Natural killer cell treated with Interleukin-12 subunit alpha and Interleukin-12 subunit beta and Interleukin-15 and Interleukin-18, amount 100 ng/mL, for 72 hours (primary cell): ENCODE results near the gene SIGLEC6. TPM values are rescaled to one million over a fixed set of nuclear protein-coding genes. Genes with fewer than 3 reads are reported as not detected.

Experiments used
- ATAC-seq, 2 donors: fragments of 150-1000 bp; cut with Tn5 transposase in 1 of 2; sonication (Bioruptor Pico), chemical (Tn5 transposase) in 1 of 2; 2 replicates each; pipeline ENCODE4 v1.10.0; 2021
- DNase-seq: peaks from one replicate; pipeline ENCODE4 v3.0.0; 2022; ENCODE audit warnings: low spot score
- H3K27ac Mint-ChIP-seq, 2 donors: 1 replicate in 1 of 2; 2 replicates in 1 of 2; pipeline ENCODE4 v1.8.0; 2022; ENCODE audit warnings: mixed read lengths in 2 of 2, mild to moderate bottlenecking in 1 of 2, moderate library complexity in 1 of 2
- H3K27me3 Mint-ChIP-seq, 2 donors: 1 replicate in 1 of 2; 2 replicates in 1 of 2; pipeline ENCODE4 v1.8.0; 2022; ENCODE audit warnings: mixed read lengths in 2 of 2
- H3K36me3 Mint-ChIP-seq: one replicate; pipeline ENCODE4 v1.8.0; 2022; ENCODE audit warnings: mixed read lengths
- H3K4me1 Mint-ChIP-seq, 2 donors: 1 replicate in 1 of 2; 2 replicates in 1 of 2; pipeline ENCODE4 v1.8.0; 2022; ENCODE audit warnings: low read depth in 2 of 2, mixed read lengths in 2 of 2, mild to moderate bottlenecking in 1 of 2
- H3K4me3 Mint-ChIP-seq: one replicate; pipeline ENCODE4 v1.8.0; 2022; ENCODE audit warnings: mixed read lengths
- H3K9me3 Mint-ChIP-seq: 2 replicates; pipeline ENCODE4 v1.8.0; 2022; ENCODE audit warnings: mixed read lengths
- total RNA-seq, 2 donors: library from RNA; stranded (reverse); gene quantifications; one replicate each; pipeline ENCODE4 v1.2.3, GENCODE V29; 2022

SIGLEC6 gene
- total RNA-seq, 2 donors from 2014 or later: 1.0 TPM; not detected in 1

DNA sequence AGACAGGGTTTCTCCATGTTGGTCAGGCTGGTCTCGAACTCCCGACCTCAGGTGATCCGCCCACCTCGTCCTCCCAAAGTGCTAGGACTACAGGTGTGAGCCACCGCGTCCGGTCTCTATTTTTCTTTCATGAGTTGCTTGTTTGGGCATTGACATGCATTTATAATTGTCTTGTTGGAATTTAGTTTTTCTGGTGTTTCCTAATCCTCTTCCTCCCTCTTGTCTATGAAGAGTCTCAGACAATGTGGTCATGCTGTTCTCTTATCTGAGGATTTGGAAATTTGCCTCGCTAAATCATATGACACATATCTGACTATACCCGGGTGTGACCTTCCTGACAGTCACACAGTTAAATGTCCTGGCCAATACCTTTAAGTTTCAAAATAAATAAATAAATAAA is 60.5 kb downstream of the SIGLEC6 start:
- peaks cover 30 to 43% of the 10 kb centered on the region in 2 donors for H3K27me3 Mint-ChIP-seq
- DNase-seq (no peak), ATAC-seq (no peak)
- no peak overlapping the region for H3K4me3 Mint-ChIP-seq
- H3K36me3 Mint-ChIP-seq: no peaks in the 10 kb centered on the region
- H3K27ac Mint-ChIP-seq: no peak overlapping the region
- H3K4me1 Mint-ChIP-seq: peaks cover 0 to 8% of the 10 kb centered on the region in 2 donors
- H3K9me3 Mint-ChIP-seq: no peaks in the 10 kb centered on the region

DNA sequence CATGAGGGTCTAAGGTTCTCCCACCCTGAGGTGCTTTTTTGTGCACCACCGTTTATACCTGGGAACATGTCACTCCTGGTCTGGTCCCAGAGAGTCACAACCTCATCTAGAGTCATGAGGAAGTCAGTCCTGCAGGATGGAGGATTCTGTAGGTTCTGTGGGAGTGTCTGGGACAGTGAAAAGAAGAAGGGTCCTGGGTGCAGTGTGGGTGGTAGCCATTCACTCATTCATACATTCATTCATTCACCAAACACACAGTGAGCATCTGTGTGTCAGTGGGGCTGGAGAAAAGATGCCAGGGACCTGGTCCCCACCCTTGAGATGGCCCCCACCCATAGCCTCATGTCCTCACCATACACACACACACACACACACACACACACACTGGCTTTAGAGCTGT is 61.8 kb downstream of the SIGLEC6 start:
- H3K9me3 Mint-ChIP-seq: no peaks in the 10 kb centered on the region
- H3K27me3 Mint-ChIP-seq: peaks cover 39 to 47% of the 10 kb centered on the region in 2 donors
- ATAC-seq: peak in 1 of 2 donors; percentile 24

DNA sequence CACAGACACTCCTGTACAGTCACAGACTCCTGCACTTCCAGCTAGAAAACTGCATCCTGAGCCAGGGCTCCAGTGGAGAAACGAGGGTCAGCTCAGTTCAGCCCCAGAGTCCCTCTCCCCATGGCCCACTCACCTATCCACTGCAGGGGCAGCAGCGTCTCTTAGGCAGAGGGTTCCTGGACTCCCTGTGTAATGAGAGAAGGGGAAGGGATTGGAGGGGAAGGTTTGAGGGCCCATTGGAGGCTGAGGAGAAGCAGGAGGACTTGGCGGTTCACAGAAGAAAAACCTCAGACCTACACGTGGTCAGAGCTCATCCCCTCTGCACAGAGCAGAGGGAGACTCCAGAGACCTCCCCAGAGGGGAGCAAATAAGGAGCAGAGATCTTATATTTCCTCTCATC is 62.3 kb downstream of the SIGLEC6 start:
- no peaks in the 10 kb centered on the region for H3K36me3 Mint-ChIP-seq
- no peak overlapping the region for H3K4me3 Mint-ChIP-seq
- no peak overlapping the region for H3K27ac Mint-ChIP-seq
- peaks cover 39 to 45% of the 10 kb centered on the region in 2 donors for H3K27me3 Mint-ChIP-seq
- peaks cover 3 to 14% of the 10 kb centered on the region in 2 donors for H3K4me1 Mint-ChIP-seq
- ATAC-seq (peak; percentile 11 to 38), DNase-seq (peak; percentile 54)
- no peaks in the 10 kb centered on the region for H3K9me3 Mint-ChIP-seq

More for the DNA sequence above, 61.8 kb downstream of the SIGLEC6 start:
- no peaks in the 10 kb centered on the region for H3K36me3 Mint-ChIP-seq
- no peak overlapping the region for H3K4me3 Mint-ChIP-seq
- peak; percentile 29 for DNase-seq
- no peak overlapping the region for H3K27ac Mint-ChIP-seq
- peaks cover 0 to 11% of the 10 kb centered on the region in 2 donors for H3K4me1 Mint-ChIP-seq

DNA sequence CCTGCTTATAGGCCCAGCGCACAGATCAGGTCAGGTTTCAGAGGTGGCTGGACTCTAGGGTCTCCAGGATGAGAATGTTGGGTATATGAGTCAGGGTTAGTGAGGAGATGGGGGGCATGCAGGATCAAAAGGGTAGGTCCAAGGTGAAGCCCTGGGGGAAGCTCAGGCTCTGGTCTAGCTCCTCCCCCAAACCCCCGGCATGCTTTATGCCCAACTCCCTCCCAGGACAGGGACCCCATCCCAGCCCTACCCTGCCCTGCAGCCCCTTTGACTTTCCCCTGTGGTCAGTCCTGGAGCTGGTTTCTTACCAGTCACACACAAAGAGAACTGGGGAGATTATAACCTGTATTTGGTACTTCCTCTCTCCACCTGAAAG is 62.9 kb downstream of the SIGLEC6 start:
- peaks cover 42 to 43% of the 10 kb centered on the region in 2 donors for H3K27me3 Mint-ChIP-seq
- H3K4me3 Mint-ChIP-seq: no peak overlapping the region
- H3K27ac Mint-ChIP-seq: no peak overlapping the region
- DNase-seq (no peak), ATAC-seq (no peak)
- H3K9me3 Mint-ChIP-seq: no peaks in the 10 kb centered on the region
- H3K4me1 Mint-ChIP-seq: peaks cover 4 to 17% of the 10 kb centered on the region in 2 donors
- H3K36me3 Mint-ChIP-seq: no peaks in the 10 kb centered on the region

DNA sequence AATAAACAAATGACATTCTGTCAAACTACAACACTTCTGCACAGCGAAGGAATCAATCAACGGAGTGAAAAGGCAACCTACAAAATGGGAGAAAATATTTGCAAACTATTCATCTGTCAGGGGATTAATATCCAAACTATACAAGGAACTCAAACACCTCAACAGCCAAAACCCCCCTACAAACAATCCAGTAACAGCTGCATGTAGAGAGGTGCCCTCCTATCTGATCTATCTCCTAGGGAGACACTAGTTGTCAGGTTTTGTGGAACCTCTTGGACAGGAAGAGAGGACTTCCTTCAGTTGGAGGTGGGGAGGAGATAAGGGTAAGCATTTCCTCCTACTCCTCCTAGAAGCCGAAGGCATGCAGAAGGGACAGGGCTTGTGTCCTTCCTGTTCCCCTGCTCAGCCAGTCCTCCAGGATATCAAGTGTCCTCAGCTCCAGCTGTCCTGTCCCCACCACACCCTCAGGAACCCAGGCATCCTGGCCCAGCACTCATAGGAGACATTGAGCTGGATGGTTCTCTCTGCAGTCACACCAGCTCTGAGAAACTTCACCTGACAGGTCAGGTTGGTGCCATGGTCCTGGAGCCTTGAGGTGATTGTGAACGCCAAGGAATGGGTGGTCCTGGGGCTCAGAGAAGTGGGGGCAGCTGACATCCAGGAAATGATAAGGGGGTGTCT is 63.5 kb downstream of the SIGLEC6 start:
- ATAC-seq (no peak), DNase-seq (no peak)
- Mint-ChIP-seq H3K36me3 (no peaks in the 10 kb centered on the region), H3K4me1 (peaks cover 6 to 22% of the 10 kb centered on the region in 2 donors), H3K4me3 (no peak overlapping the region), H3K9me3 (no peaks in the 10 kb centered on the region), H3K27me3 (peaks cover 39 to 42% of the 10 kb centered on the region in 2 donors), H3K27ac (no peak overlapping the region)

Other genes with a start within 250 kb of the SIGLEC6 start
- gene IGLON5, start 220.0 kb downstream of the SIGLEC6 start, total RNA-seq: under 1 TPM in 1 of 2 donors, not detected in 1; 0.59 TPM
- 1 to 10 TPM; 1.0 to 2.0 TPM for gene VSIG10L, start 189.5 kb downstream of the SIGLEC6 start, total RNA-seq
- 10 to 100 TPM; 41.1 to 83.8 TPM for gene ETFB, start 165.3 kb downstream of the SIGLEC6 start, total RNA-seq
- gene CLDND2, start 162.7 kb downstream of the SIGLEC6 start, total RNA-seq: 10 to 100 TPM; 49.6 to 74.3 TPM
- gene NKG7, start 159.0 kb downstream of the SIGLEC6 start, total RNA-seq: 1,000 to 10,000 TPM; 1,196 to 2,045 TPM
- 10 to 100 TPM in 1 of 2 donors, 1 to 10 TPM in 1; 2.1 to 12.6 TPM for gene LIM2, start 143.7 kb downstream of the SIGLEC6 start, total RNA-seq
- under 1 TPM; 0.78 to 0.98 TPM for gene C19orf84, start 141.1 kb downstream of the SIGLEC6 start, total RNA-seq
- gene SIGLEC10, start 114.0 kb downstream of the SIGLEC6 start, total RNA-seq: 1 to 10 TPM in 1 of 2 donors, under 1 TPM in 1; 0.28 to 1.5 TPM
- not detected for gene SIGLEC8, start 73.2 kb downstream of the SIGLEC6 start, total RNA-seq
- not detected for gene CEACAM18, start 53.1 kb downstream of the SIGLEC6 start, total RNA-seq
- under 1 TPM in 1 of 2 donors, not detected in 1; 0.70 TPM for gene SIGLEC12, start 29.9 kb downstream of the SIGLEC6 start, total RNA-seq
- 10 to 100 TPM in 1 of 2 donors, 1 to 10 TPM in 1; 9.9 to 13.2 TPM for gene ZNF175, start 39.6 kb upstream of the SIGLEC6 start, total RNA-seq
- gene SIGLEC5, start 98.7 kb upstream of the SIGLEC6 start, total RNA-seq: under 1 TPM; 0.22 to 0.64 TPM
- gene SIGLEC14, start 115.2 kb upstream of the SIGLEC6 start, total RNA-seq: not detected
- gene SPACA6, start 161.7 kb upstream of the SIGLEC6 start, total RNA-seq: 1 to 10 TPM; 2.7 to 3.0 TPM
- gene HAS1, start 192.3 kb upstream of the SIGLEC6 start, total RNA-seq: not detected
- gene FPR1, start 220.2 kb upstream of the SIGLEC6 start, total RNA-seq: under 1 TPM in 1 of 2 donors, not detected in 1; 0.69 TPM
- under 1 TPM; 0.31 to 0.56 TPM for gene FPR2, start 229.5 kb upstream of the SIGLEC6 start, total RNA-seq